ENCODE results near the gene TTYH3. TPM values are rescaled to one million over a fixed set of nuclear protein-coding genes. Genes with fewer than 3 reads are reported as not detected.

The TTYH3 gene
- total RNA-seq, 1 experiment from 2014 or later, result 122 TPM

- no peak overlapping the region for H2AFZ ChIP-seq (ENCODE audit: low read length)
- no peak overlapping the region for H3K4ac ChIP-seq (ENCODE audit: low read depth, low read length)
- no peak overlapping the region for H4K5ac ChIP-seq (ENCODE audit: insufficient read length, low read depth, low read length)
- H2BK120ac ChIP-seq (ENCODE audit: low read depth, low read length, poor library complexity, severe bottlenecking), result no peak overlapping the region
- H3K4me1 ChIP-seq (ENCODE audit: insufficient read depth, low read length), result no peaks in the 10 kb centered on the region; the same call in 1 of the 2 replicates
- H2BK15ac ChIP-seq (ENCODE audit: low read depth, low read length), result no peak overlapping the region
- no peak for DNase-seq
- H3K79me2 ChIP-seq (ENCODE audit: insufficient read depth, low read length), result no peaks in the 10 kb centered on the region
- no peak overlapping the region for H2BK20ac ChIP-seq (ENCODE audit: low read depth, low read length, poor library complexity, severe bottlenecking)
- no peak overlapping the region for H3K27ac ChIP-seq (ENCODE audit: insufficient read length, low read depth, low read length)
- H3K79me1 ChIP-seq (ENCODE audit: insufficient read depth, low read depth, low read length, poor library complexity, severe bottlenecking), result no peaks in the 10 kb centered on the region
- H4K8ac ChIP-seq (replicated peaks; ENCODE audit: insufficient read length, low read depth, low read length), result no peak overlapping the region
- H3K9me3 ChIP-seq (ENCODE audit: control insufficient read depth, low read depth, low read length), result no peaks in the 10 kb centered on the region
- no peak overlapping the region for H3K4me2 ChIP-seq (ENCODE audit: insufficient read depth, insufficient read length, low read length)
- no peaks in the 10 kb centered on the region for H4K20me1 ChIP-seq (ENCODE audit: control insufficient read depth, insufficient read depth, insufficient read length)
- H3K23me2 ChIP-seq (ENCODE audit: insufficient read length, low read depth, low read length, poor library complexity, severe bottlenecking), result no peaks in the 10 kb centered on the region
- Mint-ChIP-seq H3K4me1 (peaks cover 5 to 14% of the 10 kb centered on the region in 2 experiments; a peak in 2 of 4 replicates), H3K27me3 (ENCODE audit: low read depth) (peaks cover 2% of the 10 kb centered on the region), H3K9me3 (no peaks in the 10 kb centered on the region; a peak in 1 of 5 replicates), H3K4me3 (no peak overlapping the region), H3K27ac (no peak overlapping the region), H3K36me3 (ENCODE audit: insufficient read depth in 1 of 3, low read depth in 3 of 3) (peaks cover 6 to 25% (median 22%) of the 10 kb centered on the region in 3 experiments)
- H2BK12ac ChIP-seq (ENCODE audit: insufficient read length, low read depth, low read length), result no peak overlapping the region
- no peak overlapping the region for H3K56ac ChIP-seq (ENCODE audit: insufficient read length, low read depth, low read length)
- 0 out of 3 replicates have a peak, but pooled peaks have one; percentile 15 for TF ChIP-seq CTCF (conservative IDR thresholded peaks at IDR 0.05)
- no CpG with 5 or more reads among the region's 10 CpGs for WGBS (ENCODE audit: extremely low coverage, insufficient read length, low lambda C conversion rate)
- H3T11ph ChIP-seq (ENCODE audit: low read length), result no peak overlapping the region
- H3K9ac ChIP-seq (ENCODE audit: extremely low read depth, insufficient read length, low read length), result no peak overlapping the region
- no peak overlapping the region for H2BK5ac ChIP-seq (ENCODE audit: insufficient read length, low read length)
- no peak overlapping the region for H3K18ac ChIP-seq (ENCODE audit: insufficient read length, low read depth, low read length)
- no peaks in the 10 kb centered on the region for H3K27me3 ChIP-seq (ENCODE audit: insufficient read depth, low read length)
- H3K23ac ChIP-seq (ENCODE audit: insufficient read length, low read depth, low read length), result no peak overlapping the region
- H4K91ac ChIP-seq (ENCODE audit: insufficient read length, low read depth, low read length), result no peak overlapping the region
- no peak overlapping the region for H2AK5ac ChIP-seq (ENCODE audit: insufficient read length, low read length)
- no peak overlapping the region for H3K14ac ChIP-seq (ENCODE audit: insufficient read depth, low read length)
Observed at GRCh38 chr7:2661096-2661449, 29.3 kb downstream of the TTYH3 start.
